Activated effector memory CD4-positive, alpha-beta T cell treated with anti-CD3 and anti-CD28 coated beads, Interleukin-2, amount 50 U/mL, for 16 hours (primary cell): ENCODE data around the gene RAB3GAP1.

ENCODE experiments used
- DNase-seq: peaks from one replicate; pipeline ENCODE4 v3.0.0-alpha.2; 2020

The RAB3GAP1 gene

DNA sequence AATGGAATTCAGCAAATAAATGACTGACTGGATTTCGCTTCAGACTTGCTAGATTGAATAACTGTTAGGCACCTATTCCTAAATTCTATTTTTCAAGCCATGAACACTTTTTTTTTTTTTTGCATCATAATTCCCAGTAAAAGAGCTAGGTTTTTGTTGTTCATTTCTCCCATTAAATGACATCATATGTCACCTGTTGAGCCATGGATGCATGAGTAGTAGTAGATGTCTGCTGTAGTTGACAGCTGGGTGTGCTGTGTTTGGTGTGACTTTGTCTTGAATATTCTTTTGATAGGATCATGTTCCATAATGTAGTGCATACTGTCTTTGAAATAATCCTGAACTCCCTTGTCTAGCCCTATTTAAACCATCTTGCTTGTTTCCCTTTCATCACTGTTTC, 115.2 kb downstream of the RAB3GAP1 start:
- no peak for DNase-seq

DNA sequence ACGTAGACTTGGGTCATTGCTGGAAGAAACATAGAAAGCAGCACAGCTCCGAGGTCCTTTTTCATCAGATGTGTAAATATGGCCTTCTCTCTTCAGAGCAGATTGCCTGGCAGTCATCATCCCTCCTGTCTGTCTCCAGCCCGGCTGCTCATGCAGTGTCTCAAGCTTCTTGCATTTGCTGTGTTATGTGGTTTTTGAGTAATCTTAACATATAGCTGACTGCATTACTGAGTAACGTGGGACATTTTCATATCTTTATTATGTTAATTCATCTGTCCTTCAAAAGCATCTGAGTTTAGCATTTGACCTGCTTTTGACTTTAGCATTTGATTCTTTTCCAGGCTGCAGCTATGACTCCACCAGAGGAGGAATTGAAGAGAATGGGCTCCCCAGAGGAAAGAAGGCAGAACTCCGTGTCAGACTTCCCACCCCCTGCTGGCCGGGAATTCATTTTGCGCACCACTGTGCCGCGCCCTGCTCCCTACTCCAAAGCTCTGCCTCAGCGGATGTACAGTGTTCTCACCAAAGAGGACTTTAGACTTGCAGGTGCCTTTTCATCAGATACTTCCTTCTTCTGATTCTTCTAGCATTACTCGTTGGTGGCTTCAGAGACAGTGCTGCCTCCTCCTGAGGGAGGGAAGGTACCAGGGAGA, 116.2 kb downstream of the RAB3GAP1 start:
- no peak for DNase-seq

DNA sequence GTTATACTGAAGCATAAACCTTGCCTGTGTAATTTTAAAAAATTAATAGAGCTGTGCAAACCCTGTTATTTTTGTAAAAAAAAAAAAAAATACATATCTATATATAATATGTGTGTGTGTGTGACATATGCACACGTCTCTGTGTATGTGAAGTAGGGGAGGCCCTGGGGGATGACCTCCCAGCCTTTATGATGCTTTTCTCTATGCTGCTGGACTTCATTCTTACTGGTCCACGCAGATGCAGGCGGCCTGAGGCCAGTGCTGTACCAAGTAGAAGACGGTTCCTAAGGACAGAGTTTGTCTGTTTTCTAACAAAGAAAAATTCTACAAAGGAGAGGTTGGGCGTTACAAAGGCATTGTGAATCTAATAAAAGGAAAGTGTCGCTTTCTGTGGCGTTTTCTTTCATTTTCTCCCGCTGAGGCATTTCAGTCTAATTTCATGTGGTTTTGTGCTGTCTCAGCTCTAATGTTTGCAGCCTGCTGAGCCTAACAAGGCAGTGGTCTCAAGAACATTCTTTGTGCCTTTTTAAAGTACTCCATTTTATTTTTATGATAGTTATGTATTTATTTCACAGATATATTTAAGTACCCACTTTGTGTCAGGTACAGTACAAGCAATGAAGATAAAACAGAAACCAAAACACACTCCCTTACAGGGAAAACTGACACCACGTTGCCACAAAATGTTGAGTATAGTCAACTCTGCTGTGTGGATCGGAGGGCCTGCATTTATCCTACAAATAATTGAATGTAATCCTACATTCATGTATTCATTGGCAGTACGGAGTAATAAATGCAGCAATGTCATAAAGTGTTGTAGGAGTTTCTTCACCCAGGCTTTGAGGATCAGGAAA, 118.0 kb downstream of the RAB3GAP1 start:
- no peak for DNase-seq

DNA sequence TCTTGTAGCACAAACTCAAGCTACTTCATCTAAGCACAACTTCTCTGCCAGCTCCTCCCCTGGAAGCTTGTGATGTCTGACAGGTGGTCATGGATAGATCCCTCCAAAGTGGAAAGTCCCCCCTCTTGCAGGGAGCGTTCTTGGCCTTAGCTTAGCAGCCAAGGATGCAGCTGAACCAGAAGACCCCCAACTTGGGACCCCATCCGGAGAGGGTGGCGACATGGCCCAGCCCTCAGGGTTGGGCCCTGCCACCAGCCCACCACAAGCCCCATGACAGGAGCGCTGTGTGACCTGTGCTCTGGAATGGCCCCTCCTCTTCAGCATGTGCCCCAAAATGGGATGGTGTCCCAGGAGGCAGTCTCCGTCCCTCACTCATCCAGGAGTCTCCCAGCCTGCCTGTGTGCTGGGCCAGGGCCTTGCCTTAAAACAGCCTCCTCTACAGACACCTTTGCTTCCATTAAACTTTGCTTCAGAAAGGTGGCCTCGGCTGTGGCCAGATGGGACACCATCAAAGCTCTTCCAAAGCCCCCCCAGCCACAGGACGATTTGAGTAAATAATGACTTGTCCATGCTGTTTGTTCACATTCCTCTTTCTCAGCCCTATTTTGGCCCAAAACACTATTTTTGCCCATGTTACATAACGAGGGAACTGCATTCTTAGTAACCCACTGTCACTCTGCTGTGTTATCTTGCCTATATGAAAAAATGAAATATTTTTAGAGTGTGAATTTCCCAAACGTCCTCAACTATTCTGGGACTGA, 122.1 kb downstream of the RAB3GAP1 start:
- DNase-seq, result no peak

DNA sequence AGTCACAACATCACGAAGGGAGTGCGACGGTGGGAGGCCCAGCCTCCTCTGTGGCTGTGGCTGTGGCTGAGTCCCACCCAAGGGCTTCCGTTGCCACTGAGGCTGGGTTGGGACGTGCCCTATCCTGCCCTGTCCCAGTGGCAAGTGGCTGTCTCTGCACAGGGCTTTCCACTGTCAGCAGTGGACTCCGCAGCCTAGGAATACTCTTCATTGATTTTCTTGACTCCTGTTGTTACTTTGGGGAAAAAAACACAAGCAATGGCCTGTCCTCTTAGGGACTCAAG, 122.7 kb downstream of the RAB3GAP1 start:
- no peak for DNase-seq

DNA sequence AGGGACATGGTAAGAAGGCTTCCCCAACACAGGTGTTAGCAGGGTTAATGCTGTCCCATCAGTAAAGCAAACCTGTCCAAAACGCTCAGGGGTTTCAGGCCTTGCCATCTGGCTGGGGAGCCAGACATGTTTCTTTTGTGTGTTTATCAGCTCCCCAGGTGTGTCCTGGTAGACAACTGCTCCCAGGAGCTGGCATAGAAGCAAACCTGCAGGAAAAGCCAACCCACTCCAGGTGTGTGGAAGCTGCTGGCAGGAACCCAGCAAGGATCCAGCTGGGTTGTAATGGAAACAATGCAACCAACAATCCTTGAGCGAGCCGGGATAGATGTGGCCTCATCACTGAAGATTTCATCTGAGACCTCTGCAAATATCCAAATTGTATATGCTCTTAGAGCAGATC, 123.1 kb downstream of the RAB3GAP1 start:
- no peak for DNase-seq

DNA sequence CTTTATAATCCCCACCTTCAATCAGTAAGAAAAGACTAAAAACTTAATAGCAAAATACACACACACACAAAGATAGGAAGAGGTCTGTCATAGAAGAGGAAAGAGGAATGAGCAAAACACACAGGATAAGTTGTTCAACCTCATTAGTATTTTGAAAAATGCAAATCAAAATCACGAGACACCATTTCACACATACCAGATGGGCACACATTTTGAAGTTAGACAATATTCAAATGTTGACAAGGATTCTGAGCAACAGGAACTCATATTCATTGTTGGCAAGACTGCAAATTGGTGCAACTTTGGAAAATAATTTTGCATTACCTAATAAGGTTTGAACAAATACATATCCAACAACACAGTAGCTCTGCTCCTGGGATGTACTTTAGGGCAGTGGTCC, 127.6 kb downstream of the RAB3GAP1 start:
- DNase-seq, result no peak

DNA sequence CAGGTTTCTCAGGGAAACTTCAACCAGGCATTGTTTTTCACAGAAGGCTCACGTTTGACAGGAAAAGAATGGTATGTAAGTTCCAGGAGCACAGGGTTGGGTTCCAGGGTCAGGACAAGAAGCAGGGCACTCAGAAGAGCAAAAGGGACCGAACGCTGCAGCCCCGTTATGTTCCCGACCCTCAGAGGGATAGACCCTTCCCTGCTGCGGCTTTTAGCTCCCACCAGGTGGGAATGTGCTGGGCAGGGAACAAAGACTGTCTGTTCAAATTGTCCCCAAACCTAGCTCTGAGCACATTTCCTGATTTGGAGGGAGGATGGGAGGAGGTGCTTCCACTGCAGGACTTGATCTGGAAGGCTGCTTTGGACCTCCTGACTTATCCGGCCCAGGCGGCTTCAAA, 130.1 kb downstream of the RAB3GAP1 start:
- no peak for DNase-seq

DNA sequence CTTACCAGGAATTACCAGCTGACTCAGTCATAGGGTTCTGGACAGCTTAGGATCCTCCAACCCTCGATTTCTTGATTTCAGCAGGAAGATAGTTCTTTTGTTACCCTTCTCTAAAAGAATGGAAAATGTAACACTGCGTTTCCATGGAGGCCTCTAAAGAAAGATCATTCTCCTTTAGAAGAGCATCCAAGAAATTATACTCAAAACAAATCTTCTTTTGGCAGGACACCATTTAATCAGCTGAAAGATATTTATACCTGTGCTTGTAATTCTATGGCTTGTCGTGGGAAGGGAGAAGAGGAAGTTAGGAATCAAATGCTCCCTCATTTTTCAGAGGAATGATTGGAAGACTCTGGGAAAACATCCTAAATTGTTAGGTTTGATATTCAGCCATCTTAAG, 130.5 kb downstream of the RAB3GAP1 start:
- no peak for DNase-seq

DNA sequence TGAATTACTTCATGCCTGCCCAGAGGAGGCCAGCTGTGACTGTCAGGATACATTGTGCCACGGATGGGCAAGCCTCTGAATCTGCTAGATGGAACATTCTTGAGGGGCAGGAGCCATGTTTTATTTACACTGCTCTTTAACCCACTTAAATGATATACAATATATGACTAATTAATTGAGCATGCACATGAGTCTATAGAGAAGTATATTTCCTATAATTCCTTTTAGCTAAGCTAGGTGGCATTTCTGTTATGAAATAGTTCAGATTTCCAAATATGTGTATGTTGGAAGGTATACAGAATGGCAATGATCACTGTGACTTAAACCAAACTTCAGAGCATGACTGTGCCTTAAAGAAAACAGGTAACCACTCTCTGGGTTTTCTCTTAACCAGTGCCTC, 131.7 kb downstream of the RAB3GAP1 start:
- no peak for DNase-seq

DNA sequence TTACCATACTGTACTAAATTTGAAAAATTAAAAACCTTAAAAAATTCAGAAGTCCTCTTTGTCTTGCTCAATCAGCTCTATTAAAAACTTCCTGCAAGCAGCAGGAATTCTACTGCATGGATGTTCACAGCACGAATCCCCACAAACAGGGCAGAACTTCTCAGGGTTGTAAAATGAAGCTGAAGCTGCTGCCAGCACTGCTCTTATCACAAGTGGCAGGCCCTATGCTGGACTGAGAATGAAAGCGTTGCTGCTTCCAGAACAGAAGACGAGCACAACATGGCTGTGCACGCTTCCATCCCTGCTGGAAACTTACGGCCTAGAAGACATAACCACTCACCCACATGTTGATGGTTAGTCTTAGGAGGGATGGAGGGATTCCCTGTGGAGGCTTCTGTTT, 134.0 kb downstream of the RAB3GAP1 start:
- DNase-seq, result no peak

DNA sequence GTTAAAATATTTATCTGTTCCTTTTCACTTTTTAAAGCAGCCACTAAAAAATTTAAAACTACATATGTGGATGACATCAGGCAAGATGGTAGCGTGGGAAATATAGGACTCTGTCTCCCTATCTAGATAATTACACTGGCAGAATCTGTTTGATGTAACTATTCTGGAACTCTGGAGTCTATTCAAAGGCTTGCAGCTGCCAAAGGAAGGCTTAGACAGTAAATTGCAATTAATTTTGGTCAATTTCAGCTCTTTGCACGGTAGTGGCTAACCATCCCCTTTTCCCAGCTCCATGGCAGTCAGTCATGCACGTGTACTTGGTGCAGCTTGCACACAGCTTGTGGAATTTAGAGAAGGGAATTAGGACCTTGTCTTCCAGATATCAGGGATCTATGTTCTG, 135.2 kb downstream of the RAB3GAP1 start:
- DNase-seq, result no peak

DNA sequence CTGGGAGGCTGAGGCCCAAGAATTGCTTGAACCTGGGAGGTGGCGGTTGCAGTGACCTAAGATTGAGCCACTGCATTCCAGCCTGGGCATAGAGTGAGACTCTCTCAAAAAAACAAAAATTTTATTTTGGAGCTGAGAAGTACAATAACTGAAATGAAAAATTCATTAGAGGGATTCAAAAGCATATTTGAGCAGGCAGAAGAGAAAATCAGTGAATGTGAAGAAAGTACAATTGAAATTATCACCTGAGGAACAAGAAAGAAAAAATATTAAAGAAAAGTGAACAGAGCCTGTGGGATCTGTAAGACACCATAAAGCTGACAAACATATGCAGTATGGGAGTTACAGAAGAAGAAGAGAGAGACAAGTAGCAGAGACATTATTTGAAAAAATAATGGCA, 137.1 kb downstream of the RAB3GAP1 start:
- DNase-seq, result no peak

DNA sequence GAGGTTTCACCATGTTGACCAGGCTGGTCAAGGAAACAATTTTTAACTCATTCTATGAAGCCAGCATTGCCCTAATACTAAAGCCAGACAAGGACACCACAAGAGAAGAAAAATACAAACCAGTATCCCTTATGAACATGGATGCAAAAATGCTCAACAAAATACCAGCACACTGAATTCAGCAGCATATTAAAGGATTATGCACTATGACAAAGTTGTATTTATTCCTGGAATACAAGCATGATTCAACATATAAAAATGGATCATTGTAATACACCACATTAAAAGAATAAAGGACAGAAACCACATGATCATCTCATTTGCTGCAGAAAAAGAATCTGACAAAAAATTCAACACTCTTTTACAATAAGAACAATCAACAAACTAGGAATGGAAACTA, 138.7 kb downstream of the RAB3GAP1 start:
- DNase-seq, result no peak

DNA sequence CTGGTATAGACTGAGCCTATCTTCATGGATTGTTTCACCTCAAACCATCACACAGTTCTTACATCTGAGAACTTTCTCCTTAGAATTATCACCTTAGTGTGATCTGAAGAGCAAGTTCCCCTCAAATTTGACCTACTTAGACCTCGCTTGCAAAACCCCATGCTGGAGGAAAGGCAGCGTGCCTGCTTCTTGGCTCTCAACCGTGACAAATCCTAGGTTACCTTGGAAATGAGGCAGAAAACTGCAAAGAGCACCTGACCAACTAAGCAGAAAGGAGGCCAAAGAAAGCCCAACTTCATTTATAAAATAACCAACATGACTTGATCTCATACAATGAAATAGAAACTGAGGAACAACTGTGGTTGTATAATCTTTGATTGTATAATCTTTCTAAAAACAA, 146.4 kb downstream of the RAB3GAP1 start:
- no peak for DNase-seq

DNA sequence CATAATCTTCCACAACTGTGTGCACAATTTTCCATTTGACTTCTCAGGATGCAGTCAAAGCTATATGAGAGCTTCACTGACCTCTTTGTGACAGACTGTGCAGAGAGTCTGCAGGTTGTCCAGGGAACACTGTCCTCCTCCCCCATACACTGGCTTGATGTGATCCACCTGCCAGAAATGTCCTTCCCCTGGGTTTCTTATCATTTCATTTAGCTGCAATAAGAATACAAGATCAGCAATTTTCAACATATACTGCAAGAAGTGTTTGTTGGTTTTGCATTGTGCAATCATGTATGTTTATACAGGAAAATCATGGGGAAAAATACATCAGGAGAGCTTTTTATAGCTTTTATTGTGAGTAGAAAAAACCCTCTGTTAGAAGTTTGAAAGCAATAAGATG, 150.7 kb downstream of the RAB3GAP1 start:
- no peak for DNase-seq

DNA sequence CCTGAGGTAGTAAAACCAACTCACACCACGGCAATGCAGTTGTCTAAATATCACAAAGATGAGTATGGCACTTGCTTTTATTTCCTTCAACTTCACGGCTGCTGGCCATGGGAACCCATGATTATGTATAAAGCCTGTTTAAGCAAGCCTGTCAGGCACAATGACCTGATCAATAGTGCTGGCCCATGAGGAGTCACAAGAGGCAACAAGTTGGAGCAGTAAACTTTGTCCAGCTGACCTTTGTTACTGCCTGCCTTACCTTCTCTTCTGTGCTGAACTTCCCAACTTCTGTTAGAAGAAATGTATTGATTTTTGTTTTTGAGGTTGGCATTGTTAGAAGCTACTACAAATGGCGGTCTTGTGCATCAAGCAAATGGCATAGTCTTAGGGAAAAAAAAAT, 151.9 kb downstream of the RAB3GAP1 start:
- no peak for DNase-seq

DNA sequence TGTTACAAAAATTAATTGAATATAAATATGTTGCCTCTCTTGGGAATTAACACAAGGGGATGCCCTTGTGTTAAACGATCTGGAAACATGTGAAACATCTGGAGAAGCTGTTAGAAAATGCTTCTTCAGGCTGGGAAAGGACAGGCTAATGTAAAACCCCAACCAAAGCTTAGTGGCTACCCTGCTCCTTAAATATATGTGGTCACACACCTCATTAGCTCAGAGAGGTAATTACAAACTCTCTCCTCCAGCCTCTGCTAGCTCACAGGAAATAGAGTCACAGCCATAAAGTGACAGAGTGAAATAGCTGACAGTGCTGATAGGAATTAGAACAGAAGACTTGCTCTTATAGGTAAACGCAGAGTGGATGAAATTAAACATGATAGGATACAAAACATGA, 155.9 kb downstream of the RAB3GAP1 start:
- DNase-seq, result no peak

DNA sequence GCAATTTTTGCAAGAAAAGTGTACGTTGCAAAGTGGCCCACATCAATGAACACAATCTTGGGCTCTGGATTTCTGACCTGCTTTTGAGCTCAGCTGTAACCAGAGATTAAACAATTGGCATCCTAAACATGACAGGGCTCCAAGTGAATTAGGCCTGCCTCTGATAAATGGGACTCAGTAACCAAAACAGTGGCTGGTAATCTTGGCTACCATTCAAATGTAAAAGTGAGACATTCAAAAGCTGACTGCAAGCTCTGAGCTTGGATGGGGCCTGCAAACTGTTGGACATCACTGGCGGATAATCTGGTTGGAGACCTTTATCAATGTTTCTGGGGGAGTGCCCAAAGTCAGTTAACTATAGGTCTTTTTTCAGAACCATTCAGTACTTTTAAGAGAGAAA, 160.7 kb downstream of the RAB3GAP1 start:
- no peak for DNase-seq

DNA sequence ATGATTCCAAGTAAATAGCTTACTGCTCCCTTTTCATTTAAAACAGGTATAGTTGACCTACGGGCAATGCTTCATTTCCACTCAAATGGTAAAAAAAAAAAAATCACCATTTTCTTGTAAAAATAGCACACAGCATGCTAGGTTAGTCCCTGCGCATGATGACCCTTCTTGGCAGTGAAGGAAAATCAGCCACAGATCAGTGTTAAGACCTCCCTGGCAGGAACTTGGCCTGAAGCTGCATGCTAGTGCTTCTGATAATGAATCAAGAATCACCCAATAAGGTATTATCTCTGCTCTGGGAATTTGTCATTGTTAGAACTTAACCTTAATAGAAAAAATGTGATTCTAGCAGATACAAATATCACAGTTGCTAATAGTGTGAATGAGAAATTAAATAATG, 166.3 kb downstream of the RAB3GAP1 start:
- DNase-seq, result no peak

DNA sequence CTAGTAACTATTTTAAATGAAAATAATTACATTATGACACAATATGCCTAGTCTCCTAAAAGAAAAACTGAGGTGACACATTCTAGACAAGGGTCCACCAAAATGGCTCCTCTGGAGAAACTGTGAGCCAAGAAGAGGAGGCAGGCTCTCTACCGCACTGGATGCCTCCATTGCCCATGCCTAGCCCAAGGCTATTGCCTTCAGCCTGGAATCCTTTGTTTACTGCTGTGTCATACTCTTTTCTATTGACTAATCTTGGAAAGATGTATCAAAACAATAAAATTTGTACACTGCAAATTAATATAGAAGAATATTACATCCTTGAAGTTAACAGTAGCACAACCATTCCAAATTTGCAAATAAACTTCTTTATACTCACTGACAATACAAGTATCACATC, 167.1 kb downstream of the RAB3GAP1 start:
- no peak for DNase-seq
